Astrocyte of the cerebellum (primary cell): Measurements from ENCODE around the gene FOXP1.

Source experiments
- DNase-seq: peaks from one replicate; pipeline ENCODE4 v3.0.0-alpha.2; 2011; ENCODE audit warnings: low read depth
- H3K4me3 ChIP-seq: 2 replicates; pipeline ENCODE4 v1.5.1; 2011; ENCODE audit warnings: mild to moderate bottlenecking, low read depth, low read length, moderate library complexity
- in situ Hi-C: cut with HindIII; loops from 2 replicates; pipeline ENCODE4 v1.10.0; 2017; ENCODE audit warnings: low sequenced_read_pairs
- TF ChIP-seq, protein P1 (sequence below): IDR thresholded peaks from 2 replicates; pipeline ENCODE4 v1.5.1; 2012; ENCODE audit warnings: low read length, low read depth, moderate library complexity, mild to moderate bottlenecking; ENCODE audit errors: missing control alignments

FOXP1 gene

DNA sequence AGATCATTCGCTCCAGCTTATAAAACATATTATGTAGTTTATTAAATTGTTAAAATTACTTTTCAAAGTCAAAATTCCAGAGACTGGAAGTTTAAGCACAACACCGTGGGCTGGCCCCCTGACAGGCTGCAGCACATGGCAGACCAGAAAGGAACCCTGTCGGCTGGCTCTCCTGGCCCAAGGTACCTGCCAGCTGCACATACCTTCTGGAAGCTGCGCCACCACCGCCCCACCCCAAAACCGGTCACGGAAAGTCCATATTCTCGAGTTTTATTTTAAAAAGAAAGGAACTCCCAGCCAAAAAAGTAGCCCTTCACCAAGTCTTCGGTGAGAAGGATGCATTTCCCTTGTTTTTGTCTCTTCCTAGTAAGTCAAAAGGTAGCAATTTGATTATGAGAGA, 94.6 kb downstream of the FOXP1 start:
- H3K4me3 ChIP-seq: no peak overlapping the region
- DNase-seq: no peak
- TF ChIP-seq, protein P1, sequence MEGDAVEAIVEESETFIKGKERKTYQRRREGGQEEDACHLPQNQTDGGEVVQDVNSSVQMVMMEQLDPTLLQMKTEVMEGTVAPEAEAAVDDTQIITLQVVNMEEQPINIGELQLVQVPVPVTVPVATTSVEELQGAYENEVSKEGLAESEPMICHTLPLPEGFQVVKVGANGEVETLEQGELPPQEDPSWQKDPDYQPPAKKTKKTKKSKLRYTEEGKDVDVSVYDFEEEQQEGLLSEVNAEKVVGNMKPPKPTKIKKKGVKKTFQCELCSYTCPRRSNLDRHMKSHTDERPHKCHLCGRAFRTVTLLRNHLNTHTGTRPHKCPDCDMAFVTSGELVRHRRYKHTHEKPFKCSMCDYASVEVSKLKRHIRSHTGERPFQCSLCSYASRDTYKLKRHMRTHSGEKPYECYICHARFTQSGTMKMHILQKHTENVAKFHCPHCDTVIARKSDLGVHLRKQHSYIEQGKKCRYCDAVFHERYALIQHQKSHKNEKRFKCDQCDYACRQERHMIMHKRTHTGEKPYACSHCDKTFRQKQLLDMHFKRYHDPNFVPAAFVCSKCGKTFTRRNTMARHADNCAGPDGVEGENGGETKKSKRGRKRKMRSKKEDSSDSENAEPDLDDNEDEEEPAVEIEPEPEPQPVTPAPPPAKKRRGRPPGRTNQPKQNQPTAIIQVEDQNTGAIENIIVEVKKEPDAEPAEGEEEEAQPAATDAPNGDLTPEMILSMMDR: no peak

DNA sequence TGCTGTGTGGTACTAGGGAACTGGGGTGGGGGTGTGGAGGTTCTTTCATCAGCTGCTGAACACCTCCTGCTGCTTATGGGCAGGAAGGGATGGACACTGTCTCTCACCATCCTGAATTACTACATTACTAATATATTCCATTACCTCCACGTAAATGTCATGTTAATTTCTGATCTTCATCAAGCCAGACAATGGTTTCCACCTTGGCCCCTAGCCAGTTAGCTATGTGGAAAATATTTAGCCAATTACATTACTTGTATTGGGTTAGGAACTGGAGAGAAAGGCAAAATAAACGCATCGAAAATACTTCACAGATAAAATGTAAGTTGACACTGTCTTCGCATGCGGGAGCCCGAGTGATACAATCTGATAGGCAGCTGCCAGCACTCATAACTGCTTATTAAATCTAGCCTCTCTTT, 95.1 kb downstream of the FOXP1 start:
- DNase-seq: no peak
- TF ChIP-seq, protein P1: no peak
- in situ Hi-C loops: no loop called here
- H3K4me3 ChIP-seq: no peak overlapping the region

More for the DNA sequence above, 94.6 kb downstream of the FOXP1 start:
- in situ Hi-C loops: no loop called here

DNA sequence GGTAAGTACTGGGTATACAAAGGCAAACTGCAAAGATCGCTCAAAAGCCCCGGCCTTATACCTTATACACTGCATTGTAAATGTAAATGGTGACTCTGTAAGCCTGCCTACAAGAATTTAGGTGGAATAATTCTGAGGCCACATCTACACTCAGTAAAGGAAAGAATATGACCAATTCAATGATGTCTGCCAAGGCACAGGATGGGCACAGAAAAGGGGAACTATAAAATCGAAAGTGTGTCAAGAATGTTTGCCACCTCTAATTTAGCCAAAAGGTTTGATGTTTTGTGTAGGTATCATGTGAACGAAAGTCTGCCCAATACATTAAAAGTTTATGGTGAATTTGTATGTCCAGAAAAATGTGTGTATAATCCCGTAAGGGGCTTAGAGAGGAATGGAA, 96.1 kb downstream of the FOXP1 start:
- no peak for DNase-seq
- no peak overlapping the region for H3K4me3 ChIP-seq
- in situ Hi-C loops: no loop called here
- TF ChIP-seq, protein P1: no peak

DNA sequence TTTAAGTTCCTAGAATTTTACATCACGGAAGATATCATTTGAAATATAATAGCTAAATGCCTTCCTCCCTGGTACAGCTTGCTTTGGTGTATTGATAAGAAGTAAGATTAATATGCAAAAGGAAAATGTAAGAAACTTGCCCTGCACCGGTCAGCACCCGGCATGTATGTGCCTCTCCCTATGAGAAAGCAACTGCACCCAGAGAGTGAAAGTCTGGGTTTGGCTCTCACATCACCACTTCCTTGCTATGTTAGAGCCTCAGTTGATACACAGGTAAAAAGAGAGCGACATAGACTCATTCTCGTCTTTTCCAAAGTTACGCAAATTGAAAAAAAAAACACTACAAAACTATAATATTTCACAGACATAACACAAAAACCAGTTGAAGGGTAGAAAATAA, 96.7 kb downstream of the FOXP1 start:
- in situ Hi-C loops: no loop called here
- DNase-seq: no peak
- no peak overlapping the region for H3K4me3 ChIP-seq
- TF ChIP-seq, protein P1: no peak

DNA sequence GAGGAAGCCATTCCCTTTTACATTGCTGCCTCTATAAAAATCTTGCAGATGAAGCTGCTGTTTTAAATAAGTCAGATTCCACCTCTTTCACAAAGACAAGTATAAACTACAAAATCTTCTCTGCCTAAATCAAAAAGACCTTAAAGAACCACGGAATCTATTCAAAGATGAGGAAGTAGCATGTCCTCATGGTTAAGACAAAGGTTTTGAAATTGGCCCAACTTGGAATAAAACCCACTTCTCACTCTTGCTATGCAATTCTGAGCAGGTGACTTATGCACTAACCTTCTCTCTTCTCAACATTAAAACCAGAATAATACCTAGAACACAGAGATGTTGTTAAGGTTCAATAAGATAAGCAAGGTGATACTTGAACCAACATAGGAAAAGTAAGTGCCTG, 97.6 kb downstream of the FOXP1 start:
- TF ChIP-seq, protein P1: no peak
- DNase-seq: no peak
- in situ Hi-C loops: no loop called here
- H3K4me3 ChIP-seq: no peak overlapping the region

DNA sequence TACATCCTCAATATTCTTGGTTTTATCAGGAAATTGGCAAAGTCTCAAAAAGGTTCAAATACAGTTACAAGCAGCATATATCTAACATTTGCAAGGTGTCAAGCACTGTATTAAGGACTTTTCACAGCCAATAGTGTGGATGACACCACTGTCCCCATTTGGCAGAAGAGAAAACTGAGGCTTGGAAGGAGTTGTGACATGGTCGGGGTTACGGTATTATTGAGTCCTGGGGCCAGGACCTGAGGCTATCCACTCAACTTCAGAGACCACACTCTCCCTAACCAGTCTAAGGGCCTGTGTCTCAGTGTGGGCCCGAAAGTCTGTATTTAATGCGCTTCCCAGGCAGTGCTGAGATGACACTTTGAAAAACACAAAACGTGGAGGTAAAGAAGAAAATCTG, 99.1 kb downstream of the FOXP1 start:
- in situ Hi-C loops: no loop called here
- H3K4me3 ChIP-seq: no peak overlapping the region
- DNase-seq: no peak
- TF ChIP-seq, protein P1: no peak

DNA sequence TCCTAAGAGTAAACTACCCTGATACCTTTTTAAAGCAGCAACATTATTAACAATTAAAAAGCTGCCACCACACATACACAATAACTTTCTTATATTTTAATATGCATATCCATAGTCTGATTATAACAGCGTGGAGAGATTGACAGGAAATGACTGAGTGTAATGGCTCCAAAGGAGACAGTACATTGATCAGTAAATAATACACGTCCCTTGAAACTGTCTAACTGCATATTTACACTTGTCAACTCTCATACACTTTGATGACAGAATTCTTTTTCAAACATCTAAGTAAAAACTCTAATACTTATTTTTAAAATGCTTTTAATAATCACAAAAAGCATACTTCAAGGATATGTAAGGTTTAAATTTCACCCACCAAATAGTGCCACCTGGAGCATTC, 99.5 kb downstream of the FOXP1 start:
- H3K4me3 ChIP-seq: no peak overlapping the region
- TF ChIP-seq, protein P1: no peak
- in situ Hi-C loops: no loop called here
- DNase-seq: no peak
